Thyroid gland (tissue), 4 donors: ENCODE results near the gene GDPD5.

Source experiments
- CTCF ChIP-seq, 6 experiments: fragments of 200-600 bp in 3 of 6; fragments of 450-650 bp in 3 of 6; sonication (generic) in 3 of 6; IDR thresholded peaks; one replicate each; pipeline ENCODE4 v1.5.1; 2016 to 2019; ENCODE audit warnings: antibody characterized with exemption in 6 of 6, mild to moderate bottlenecking in 2 of 6, inconsistent platforms in 1 of 6, moderate library complexity in 1 of 6
- POLR2A ChIP-seq, 2 donors: fragments of 450-650 bp; IDR thresholded peaks; one replicate each; pipeline ENCODE4 v1.6.1; 2017; ENCODE audit warnings: antibody characterized with exemption in 2 of 2, mild to moderate bottlenecking in 2 of 2, moderate library complexity in 1 of 2

GRCh38 chr11:75491465-75491864 lies 34.3 kb downstream of the GDPD5 start:
- TF ChIP-seq CTCF (IDR thresholded peaks at IDR 0.05), result no peak
- no peak for TF ChIP-seq POLR2A (IDR thresholded peaks at IDR 0.05)
